GM19238 (cell line): ENCODE measurements around the gene EEFSEC.

Source experiments
- DNase-seq: peaks from one replicate; pipeline ENCODE4 v3.0.0; 2011; ENCODE audit warnings: low spot score; ENCODE audit not compliant: insufficient read length

EEFSEC gene

GRCh38 chr3:128422762-128423524, 269.7 kb downstream of the EEFSEC start:
- DNase-seq = no peak

GRCh38 chr3:128423525-128424147, 270.4 kb downstream of the EEFSEC start:
- DNase-seq = no peak

- no peak for DNase-seq
These were observed 271.3 kb downstream of the EEFSEC start for GRCh38 chr3:128424508-128425069.

GRCh38 chr3:128425142-128425845, 272.0 kb downstream of the EEFSEC start:
- no peak for DNase-seq

GRCh38 chr3:128425846-128426127, 272.5 kb downstream of the EEFSEC start:
- DNase-seq = no peak

GRCh38 chr3:128426128-128426921, 273.0 kb downstream of the EEFSEC start:
- DNase-seq = peak; percentile 91

GRCh38 chr3:128427175-128427857, 274.0 kb downstream of the EEFSEC start:
- DNase-seq = no peak

- DNase-seq = no peak
These were observed 274.9 kb downstream of the EEFSEC start for GRCh38 chr3:128427872-128428822.

GRCh38 chr3:128429275-128429674, 276.0 kb downstream of the EEFSEC start:
- DNase-seq = no peak

- DNase-seq = no peak
These were observed 276.5 kb downstream of the EEFSEC start for GRCh38 chr3:128429751-128430150.

GRCh38 chr3:128430301-128430700, 277.0 kb downstream of the EEFSEC start:
- DNase-seq = no peak

- DNase-seq = no peak
These were observed 277.4 kb downstream of the EEFSEC start for GRCh38 chr3:128430731-128431130.

- no peak for DNase-seq
These were observed 278.6 kb downstream of the EEFSEC start for GRCh38 chr3:128431803-128432300.

GRCh38 chr3:128432301-128432970, 279.2 kb downstream of the EEFSEC start:
- DNase-seq = no peak

GRCh38 chr3:128432971-128433836, 279.9 kb downstream of the EEFSEC start:
- DNase-seq = no peak

- no peak for DNase-seq
These were observed 280.5 kb downstream of the EEFSEC start for GRCh38 chr3:128433837-128434165.

GRCh38 chr3:128434524-128434923, 281.2 kb downstream of the EEFSEC start:
- no peak for DNase-seq

- no peak for DNase-seq
These were observed 281.8 kb downstream of the EEFSEC start for GRCh38 chr3:128435058-128435457.
